Stimulated activated CD4-positive, alpha-beta T cell treated with anti-CD3 and anti-CD28 coated beads, Interleukin-4, amount 100 ng/mL, for 4 hours (primary cell): Measurements from ENCODE around the gene MICAL2.
"Not testable (repeated sequence)": the region's sequence is repeated elsewhere in the genome, so short reads cannot be mapped to it uniquely, and the experiment has no call there.

Experiments used
- DNase-seq, 2 experiments: peaks; one replicate each; pipeline ENCODE4 v3.0.0-alpha.2; 2020

The MICAL2 gene

DNA sequence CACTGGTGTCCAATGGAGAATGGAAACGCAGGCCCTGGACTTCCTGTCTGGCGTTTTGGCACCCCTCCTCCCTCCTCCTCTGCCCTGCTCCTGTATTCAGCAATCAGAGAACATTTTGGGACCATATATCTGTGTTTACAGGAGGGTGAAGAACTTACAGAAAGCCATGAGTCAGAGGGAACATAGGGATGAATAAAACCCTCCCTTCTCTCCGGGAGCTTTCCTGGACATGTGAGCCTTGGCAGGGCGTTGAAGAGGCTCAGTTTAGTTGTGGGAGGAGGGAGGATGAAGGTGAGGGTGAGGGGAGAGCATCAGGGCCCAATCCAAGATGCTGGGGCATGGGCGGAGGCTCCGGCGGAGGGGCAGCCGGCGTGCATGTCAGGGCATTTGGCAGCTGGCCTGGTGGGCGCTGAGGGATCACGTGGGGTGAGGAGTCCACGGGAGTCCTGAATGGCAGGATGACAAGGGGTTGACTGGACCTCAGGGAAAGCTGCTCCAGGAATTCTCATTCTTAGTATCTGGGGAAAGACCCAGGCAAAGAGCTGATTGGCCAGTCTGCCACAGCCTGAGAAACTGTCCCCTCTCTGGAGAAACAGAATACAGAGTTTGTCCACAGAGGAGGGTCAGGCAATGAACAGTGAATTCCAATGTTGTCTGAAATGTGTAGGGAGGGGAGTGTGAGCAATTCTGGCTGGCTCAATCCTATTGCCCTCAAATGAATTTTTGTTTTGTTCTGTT, 28.9 kb downstream of the MICAL2 start:
- DNase-seq: no peak

DNA sequence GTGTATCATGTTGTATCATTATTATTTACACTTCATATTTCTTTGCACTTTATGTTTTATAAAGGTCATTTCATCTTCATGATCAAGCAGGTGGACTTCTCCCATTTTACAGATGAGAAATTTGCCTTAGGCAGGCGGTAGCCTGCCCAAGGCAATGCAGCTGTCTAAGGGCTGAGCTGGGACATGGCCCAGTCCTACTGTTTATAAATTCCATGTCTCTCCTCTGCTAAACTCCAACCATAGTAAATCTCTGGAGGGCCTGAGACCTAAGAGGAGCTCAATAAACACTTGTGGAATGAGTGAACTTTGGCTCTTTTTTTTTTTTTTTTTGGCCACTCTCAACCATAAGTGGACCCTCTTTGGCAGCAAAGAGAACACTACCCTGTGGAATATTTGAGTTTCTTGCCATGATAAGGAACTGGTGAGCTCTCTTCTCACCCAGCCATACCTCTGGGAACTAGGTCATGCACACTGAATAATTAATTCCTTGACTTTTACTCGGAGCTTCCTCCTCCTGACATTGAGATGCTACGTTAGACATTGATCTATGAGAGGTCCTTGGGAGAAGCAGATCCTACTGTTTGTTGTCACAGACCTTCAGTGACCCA, 29.9 kb downstream of the MICAL2 start:
- DNase-seq: no peak

DNA sequence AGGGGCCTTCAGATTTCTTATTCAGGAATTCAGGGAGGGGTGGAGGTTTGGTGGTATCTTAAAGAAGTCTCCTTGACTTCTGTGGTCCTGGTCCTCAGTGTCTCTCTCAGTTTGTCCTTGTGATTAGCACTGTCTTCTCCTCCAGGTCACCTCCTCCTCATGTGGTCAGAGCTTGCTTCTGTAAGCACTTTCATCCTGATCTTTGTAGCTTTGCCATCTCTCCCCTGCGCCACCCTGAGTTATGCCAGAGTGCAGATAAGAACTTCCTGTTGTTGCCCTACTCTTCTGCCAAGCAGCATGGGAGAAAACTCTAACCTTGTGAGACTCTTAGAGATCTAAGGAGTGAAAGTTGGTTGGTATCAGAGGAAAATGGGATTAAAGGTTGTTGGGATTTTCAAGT, 30.9 kb downstream of the MICAL2 start:
- no peak for DNase-seq

DNA sequence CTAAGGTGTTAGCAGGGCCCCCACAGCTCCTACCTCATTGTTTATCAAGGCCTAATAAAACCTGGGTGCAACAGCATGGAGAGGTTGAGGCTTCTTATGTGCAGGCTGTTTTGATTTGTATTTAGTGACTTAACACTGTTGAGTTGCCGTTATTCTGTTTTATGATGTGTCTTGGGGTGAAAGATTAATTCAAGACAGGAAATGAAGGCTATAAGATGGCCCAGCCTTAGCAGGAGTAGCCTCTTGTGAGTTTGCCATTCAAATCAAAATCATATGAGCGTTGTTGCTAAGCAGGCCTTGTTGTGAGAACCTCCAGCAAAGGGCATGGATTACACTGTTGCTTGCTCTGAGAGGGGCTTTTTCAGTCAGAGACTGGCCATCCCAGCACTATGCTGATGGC, 31.8 kb downstream of the MICAL2 start:
- no peak for DNase-seq

DNA sequence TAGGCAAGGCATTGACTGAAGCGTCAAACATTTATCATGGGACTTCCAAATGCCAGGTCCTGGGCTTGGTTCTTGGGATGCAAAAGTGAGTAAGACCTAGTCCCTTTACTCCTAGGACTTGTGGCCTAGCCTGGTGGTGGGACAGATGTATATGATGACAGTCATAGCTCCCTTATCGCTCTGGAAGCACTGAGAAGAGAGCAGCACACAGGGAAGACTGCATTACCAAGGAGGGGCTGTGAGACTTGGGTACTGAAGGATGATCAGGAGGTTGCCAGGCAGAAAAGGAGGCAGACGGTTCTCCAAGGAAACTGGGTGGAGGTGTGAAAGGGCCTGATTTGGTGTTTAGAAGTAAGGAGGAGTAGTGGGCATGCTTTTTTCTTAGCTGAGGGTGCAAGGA, 32.5 kb downstream of the MICAL2 start:
- no peak for DNase-seq

DNA sequence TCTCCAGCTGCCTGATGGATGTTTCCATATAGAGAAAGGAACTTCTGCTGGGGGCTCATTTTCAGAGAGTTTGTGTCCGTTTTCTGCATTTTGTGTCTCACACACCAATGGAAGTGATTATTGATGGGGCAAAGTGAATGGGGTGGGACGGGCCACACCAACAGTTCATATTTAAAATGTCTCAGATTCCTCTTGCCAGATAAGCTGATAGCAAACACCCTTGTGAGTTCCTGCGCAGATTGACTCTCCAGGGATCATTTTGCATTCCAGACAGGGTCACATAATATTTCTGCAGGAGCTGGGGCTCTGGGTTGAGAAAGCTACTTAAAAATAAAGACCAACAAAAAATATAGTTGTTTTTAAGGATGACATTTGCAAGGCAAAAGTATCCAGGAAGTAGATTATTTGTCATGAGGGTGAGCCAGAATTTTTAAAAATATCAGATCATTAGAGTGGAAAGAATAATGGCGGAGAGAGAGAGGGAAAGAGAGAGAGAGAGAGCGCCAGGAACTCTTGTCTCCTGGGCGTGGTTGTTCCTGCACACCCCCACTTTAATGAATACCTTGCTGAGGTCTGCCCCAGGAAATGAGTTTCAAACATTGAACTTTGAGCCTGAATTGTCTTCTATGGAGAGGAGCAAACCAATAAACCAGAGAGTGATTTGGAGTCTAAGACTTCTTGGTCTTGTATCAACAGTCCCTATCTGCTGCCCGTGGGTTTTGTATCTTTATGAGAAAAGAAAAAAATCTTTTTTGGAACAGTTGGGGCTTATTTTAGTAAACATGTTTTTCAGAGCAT, 33.3 kb downstream of the MICAL2 start:
- no peak for DNase-seq

DNA sequence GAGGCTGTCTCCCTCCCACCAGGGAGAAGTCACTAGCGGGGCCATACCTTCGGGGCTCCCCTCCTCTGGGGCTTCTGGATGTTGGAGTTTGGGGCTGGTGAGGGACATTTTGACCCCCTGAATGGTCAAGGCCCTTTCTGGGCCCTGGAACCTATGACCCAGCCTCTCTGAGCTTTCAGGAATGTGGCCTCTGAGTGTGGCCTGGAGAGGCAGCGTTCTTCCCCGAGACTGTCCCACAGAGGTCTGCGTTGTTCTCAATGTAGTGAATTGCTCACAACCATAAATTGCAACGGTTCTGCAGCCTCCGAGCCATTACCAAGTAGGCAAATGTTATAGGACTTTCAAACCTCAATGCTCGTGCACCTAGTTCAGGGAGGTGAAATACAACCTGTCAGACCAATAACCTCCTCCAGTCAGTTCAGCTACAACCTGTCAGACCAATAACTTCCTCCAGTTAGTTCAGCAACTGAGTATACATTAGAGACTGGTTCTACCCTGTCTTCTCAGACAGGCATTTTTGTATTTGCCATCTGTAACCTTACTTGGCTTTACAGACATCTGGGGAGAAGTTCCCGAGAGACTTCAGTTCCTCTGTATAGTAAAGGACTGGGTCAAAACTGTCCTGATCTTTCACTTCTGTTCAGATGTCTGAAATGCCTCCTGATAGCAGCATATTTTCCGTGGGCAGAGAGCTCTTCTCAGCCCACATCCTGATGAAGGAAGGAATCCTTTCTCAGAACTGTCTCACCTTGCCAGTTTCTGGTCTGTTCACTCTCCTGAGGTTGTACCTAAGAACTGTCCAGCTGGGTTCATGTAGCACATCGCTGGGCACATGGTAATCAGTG, 34.2 kb downstream of the MICAL2 start:
- DNase-seq: no peak

DNA sequence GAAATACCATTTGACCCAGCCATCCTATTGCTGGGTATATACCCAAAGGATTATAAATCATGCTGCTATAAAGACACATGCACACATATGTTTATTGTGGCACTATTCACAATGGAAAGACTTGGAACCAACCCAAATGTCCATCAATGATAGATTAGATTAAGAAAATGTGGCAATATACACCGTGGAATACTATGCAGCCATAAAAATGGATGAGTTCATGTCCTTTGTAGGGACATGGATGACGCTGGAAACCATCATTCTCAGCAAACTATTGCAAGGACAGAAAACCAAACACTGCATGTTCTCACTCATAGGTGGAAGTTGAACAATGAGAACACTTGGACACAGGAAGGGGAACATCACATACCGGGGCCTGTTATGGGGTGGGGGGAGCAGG, 36.3 kb downstream of the MICAL2 start:
- not testable (repeated sequence) for DNase-seq

DNA sequence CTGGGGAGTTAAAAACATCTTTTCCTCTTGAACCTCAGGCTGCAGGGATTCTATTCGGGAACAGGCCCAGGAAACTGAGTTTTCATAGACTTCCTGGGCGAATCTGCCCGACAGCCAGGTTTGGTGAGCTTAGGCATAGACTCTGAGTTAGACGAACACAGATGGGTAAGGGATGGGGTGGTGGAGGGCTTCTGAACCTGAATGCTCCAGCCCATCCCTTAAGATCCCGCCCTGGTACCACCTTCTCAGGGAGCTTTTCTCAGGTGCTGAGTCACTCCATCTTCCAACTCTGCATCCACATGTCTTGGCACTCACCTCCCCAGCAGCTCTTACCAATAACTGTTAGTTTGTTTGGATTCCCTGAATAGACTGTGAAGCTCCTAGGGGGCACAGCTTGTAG, 37.4 kb downstream of the MICAL2 start:
- no peak for DNase-seq

DNA sequence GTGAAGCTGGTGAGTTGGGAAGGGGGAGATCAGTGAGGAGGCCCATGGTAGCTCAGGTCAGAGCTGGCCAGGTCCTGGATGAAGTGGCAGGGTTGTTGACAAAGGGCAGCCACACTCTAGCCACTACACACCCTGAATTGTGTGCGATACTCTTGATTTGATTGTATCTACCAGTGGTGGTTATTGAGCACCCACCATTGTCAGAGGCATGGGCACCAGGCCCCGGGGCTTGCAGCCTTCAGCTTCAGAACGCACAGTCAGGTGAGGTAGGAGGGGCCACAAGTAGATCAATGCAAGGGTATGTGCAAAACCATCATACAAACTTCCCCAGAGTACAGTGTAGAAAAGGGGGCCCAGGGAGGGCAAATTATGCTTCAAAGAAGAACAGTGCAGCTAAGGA, 38.1 kb downstream of the MICAL2 start:
- no peak for DNase-seq

DNA sequence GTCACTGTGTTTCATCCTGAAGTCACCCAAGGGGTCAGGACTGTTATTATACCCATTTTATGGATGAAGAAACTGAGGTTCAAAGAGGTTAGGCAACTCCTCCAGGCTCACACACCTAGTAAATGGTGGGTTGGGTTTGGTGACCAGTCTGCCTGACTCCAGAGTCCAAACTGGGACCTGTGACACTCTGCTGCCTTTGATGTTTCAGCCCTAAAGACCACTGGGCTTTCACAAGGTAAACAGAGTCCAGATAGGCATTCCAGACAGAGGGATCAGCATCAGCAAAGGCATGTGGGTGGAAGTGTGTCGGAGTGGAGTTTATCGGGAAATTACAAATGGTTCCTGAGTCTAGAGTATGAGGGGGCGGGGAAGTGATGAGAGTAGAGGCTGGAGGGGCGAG, 38.5 kb downstream of the MICAL2 start:
- no peak for DNase-seq

DNA sequence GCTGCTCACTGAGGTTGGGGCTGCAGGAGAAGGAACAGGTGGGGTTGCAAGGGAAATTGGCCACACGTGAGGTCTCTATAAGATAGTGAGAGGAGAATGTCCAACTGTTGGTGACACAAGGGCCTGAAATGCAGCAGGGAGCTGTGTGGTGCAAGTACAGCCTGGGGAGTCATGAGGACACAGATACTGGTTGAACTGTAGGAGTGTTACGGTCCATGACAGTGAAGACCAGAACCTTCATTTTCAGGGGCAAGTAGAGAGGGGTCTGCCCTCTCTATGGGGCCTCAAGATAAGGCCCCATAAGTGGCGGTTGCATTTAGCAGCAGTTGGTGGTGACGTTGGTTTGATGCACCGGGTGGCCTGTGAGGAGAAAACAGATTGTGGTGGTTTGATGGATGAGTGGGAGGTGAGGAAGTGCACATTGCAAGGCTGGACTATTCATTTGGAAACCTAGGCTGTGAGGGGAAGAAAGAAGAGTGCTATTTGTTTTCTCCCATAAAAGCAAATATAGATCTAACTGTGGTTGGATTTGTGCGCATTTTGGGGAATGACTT, 39.4 kb downstream of the MICAL2 start:
- DNase-seq: no peak

DNA sequence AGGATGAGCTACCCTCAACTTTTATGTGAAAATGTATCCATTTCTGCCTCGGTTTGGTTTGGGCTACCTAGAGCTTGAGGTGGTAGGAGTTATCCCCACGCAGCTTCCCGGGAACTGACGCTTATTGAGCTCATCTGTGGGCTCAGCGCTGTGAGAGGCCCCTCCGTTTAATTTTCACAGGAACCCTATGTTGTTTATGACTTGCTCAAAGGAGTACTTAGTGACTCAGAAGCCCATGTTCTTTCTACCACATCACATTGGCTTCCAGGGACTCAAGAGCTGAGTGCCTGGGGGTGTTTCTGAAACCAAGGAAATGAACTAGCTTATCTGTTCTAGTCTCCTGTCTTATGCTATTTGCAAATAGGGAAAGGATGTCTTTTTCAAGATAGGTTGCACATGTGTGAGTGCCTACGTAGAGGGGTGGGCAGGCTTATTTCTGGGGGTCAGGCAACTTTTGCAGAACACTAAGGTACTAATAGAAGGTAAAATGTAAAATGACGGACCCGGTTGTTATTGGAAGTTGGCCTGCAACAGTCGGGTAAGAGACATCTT, 40.5 kb downstream of the MICAL2 start:
- DNase-seq: peak in 1 of 2 experiments; percentile 24

DNA sequence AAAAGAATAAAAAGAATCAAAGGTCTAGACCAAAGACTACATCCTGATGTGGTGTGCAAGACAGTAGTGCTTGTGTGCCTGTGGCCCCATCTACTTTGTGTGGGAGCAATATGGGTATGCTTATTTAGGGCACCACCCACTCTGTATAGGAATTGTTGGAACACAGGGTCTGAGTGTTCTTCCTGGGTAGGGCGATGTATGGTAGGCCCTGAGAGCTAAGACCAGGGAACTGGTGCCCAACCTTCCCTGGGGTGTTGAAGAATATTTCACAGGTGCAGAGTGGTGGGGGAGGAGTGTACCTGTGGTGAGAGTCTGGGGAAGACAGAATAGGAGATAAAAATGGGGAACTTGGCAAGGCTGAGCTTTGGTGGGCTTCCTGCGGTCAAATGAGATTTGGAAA, 41.9 kb downstream of the MICAL2 start:
- no peak for DNase-seq

DNA sequence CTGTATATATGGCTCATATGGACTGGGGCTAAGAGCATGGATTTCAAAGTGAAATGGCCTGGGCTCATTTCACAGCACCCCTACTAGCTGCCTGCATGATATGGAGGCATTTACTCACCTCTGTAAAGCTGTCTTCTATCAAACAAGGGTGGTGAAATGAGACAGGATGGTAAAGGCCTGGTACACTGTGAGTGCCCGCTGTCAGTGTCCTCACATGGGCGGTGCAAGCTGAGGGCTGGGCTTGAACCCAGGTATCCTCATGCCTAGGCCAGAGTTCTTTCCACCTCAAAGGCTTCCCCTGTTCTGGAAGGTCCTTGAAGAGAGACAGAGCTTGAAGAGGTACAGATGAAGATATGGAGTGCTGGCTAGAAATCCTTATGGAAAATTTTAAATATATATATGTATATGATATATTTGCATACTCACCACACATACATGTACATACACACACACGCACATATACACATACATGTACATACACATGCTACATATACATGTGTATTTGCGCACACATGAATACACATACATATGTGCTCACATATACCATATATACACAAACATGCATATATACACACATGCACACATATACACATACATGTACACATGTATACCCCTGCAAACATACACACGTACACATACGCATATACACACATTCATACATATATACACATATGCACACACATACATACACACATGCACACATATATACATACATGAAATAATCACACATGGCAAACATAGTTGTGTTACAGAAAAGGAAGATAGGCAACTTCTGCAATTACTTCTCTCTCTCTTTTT, 44.7 kb downstream of the MICAL2 start:
- no peak for DNase-seq

DNA sequence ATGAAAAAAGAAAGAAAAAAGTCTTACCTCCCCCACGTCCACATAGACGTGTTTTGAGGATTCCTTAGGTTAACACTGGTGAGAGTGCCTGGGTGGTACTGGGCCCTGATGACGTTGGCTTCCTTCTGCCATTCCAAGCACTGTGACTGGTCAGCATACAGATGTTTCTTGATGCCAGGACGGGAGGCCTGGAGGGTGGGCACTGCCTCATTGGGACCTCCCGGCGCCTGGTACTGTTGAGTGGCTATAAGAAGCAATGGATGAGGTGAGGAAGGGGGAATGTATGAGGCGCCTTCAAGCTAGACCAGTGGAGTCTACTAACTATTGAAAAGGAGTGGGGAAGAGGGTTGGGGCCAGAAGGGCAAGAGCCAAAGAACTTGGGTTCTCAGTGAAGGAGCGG, 45.3 kb downstream of the MICAL2 start:
- DNase-seq: no peak

DNA sequence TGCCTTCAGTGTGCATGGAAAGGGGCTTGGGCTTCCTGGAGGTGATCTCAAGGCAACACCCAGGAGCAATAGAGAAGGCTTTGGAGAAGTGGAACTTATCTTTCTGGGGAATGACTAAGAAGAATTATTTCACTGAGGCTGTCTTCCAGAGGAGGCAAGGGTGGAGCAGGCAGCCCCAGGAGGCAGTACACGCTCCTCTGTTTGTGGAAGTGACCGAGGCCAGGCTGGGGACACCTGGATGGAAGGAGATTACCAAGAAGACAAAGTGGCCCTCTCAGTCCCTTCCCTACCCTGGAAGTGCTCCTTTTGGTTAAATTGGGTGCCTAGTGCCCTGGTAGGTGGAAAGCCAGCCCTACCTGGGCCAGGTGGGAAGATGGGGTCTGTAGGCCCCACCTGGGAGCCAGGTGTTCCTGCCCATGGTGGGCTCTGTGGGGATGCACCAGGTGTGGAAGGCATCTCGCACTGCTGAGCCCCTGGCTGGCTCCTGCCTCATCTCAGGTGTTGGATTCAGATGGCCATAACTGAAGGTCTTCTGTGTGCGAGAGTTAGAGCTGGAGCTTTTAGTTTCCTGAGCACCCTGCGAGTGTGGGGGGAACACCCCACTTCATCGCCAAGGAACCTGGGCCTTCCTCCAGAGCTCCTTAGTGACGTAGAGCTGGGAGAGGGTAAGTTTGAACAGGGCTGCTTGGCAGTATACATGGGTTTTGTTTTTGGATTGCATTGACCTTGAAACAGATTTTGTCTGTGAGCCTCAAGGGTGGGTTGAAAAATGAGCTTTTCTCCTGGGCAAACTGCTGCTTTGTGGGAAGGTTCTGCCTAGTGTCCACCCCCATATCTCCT, 46.1 kb downstream of the MICAL2 start:
- no peak for DNase-seq

DNA sequence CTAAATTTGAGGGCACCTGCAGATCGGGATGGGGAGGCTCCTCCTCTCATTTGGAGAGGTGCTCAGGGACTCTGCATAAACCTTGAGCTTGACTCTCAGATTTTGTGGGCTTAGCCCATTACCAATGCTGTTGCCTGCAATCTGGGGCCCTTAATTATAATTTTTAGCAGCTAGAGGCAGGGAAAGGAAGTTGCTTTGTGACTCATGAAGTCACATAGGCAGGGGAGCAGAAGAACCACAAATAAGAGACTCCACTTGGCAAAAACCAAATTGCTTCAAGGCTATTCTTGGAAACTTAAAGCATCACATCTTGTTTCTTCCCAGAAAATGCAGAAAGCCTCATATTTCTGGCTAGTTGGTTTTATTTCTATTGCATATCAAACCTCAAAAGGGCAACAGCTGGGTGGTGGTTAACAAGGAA, 46.9 kb downstream of the MICAL2 start:
- no peak for DNase-seq

DNA sequence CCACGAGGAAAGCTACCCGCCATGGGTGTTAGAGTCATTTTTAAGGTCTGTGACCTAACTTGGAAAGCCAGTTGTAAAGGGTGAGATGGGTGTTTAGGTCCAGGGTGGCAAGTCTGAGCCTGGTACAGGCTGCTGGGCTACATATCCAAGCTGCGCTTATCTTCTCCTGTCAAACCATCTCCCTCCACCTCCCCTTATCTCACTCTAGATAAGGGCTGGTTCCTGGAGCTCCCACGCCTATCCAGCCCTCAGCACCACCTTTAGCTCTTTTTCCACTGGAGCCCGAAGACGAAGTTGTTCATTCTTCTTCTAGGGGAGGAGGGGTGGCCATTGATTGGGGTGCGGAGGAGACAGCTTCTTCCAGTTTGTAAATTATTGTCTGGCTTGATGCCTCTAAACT, 48.5 kb downstream of the MICAL2 start:
- no peak for DNase-seq

DNA sequence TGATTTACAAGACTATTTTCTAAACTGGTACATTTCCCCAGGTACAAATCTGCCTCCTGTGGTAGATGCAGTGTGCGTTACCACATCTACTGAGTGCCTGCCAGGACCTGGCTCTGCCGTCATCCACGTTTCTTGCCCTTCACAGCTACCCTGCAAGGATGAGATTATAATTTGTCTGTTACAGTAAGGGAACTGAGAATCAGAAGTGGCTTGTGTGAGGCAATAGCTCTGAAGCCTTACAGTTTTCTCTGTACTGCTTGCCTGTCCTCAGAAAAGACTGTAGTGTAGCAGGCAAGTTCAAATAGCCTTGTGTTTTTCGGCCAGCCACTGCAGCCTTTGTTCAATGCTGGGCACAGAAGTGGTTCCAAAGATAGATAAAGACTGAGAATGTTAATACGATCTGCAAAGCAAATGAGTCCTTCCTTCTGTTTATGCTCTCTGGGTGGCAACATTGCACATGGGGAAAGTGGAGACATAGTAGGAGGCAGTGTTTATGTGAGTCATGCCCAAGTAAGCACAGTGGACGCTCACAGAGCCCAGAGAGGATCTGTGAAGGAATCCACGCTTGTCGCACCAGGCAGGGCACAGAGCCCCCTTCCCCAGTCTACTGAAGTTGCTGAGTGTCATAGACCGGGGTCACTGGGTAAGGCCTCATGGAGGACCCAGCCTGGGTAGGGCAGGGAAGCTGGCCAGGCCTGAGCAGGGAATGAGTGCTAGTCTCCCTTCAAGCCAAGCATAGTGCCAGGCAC, 49.1 kb downstream of the MICAL2 start:
- no peak for DNase-seq
